ENCODE data around the gene CDH8.

- no peak for TF ChIP-seq CTCF (IDR thresholded peaks at IDR 0.05)
- no peak for TF ChIP-seq HOXB5 (CRISPR knock-in tag; IDR thresholded peaks at IDR 0.05)
- no peak for TF ChIP-seq SMC3 (IDR thresholded peaks at IDR 0.05)
- TF ChIP-seq POLR2A (IDR thresholded peaks at IDR 0.05; ENCODE audit: low read length) = no peak
- TF ChIP-seq JUN (IDR thresholded peaks at IDR 0.05) = no peak
- TF ChIP-seq BHLHE40 (IDR thresholded peaks at IDR 0.05; ENCODE audit: low read depth, low read length) = no peak
- TF ChIP-seq PHF8 (IDR thresholded peaks at IDR 0.05; ENCODE audit: borderline replicate concordance, low read depth) = no peak
Observed at GRCh38 chr16:61818850-61819249, 217.4 kb downstream of the CDH8 start.
